ENCODE data around the gene RABL2B. TPM values are rescaled to one million over a fixed set of nuclear protein-coding genes. Genes with fewer than 3 reads are reported as not detected.

Gene RABL2B
- total and polyA plus RNA-seq, 2 experiments from 2014 or later = 9.7 to 11.8 TPM

DNA sequence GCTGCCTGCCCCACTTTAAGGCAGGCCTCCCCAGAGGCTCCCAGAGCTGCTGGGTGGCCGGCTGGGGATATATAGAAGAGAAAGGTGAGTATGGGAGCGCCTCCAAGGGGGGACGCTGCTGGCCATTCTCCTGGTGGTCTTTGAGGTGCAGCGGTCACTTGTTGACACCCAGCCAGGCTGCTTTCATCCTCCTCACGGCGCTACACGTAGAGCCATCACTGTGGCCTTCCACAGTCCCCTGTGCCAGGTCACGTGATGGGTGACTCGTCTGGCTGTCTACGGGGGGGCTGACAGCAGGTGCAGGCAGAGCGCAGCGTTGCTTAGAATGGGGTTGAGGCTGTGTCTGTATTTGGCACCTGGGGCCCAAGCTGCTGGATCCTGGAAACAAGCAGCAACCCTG, 43.5 kb downstream of the RABL2B start:
- Histone ChIP-seq H3K79me2 (replicated peaks; ENCODE audit: insufficient read depth) (no peaks in the 10 kb centered on the region), H3K27ac (ENCODE audit: low read depth) (no peak overlapping the region), H3K4me3 (no peak overlapping the region), H4K20me1 (replicated peaks; ENCODE audit: insufficient read depth) (no peaks in the 10 kb centered on the region), H3K27me3 (ENCODE audit: insufficient read depth) (peaks cover 34% of the 10 kb centered on the region), H2AFZ (no peak overlapping the region), H3K4me1 (ENCODE audit: insufficient read depth) (no peaks in the 10 kb centered on the region), H3F3A (replicated peaks; ENCODE audit: low read depth) (no peaks in the 10 kb centered on the region), H3K36me3 (ENCODE audit: insufficient read depth) (no peaks in the 10 kb centered on the region), H3K9me2 (ENCODE audit: insufficient read depth) (no peaks in the 10 kb centered on the region), H3K4me2 (no peak overlapping the region)
- no peaks in the 10 kb centered on the region; the same call in 2 of the 3 replicates for H3K4me1 Mint-ChIP-seq
- no peak for ATAC-seq
- H3K4me3 Mint-ChIP-seq = no peak overlapping the region
- H3K9me3 Mint-ChIP-seq = no peaks in the 10 kb centered on the region
- no peak overlapping the region for H3K27ac Mint-ChIP-seq
- H3K36me3 Mint-ChIP-seq (ENCODE audit: low read depth) = no peaks in the 10 kb centered on the region
- no peak for DNase-seq (ENCODE audit: low spot score)
- TF ChIP-seq STAT1 (IDR thresholded peaks at IDR 0.05; ENCODE audit: unreplicated experiment) (no peak), ZNF114 (CRISPR knock-in tag; IDR thresholded peaks at IDR 0.05) (no peak), NANOG (IDR thresholded peaks at IDR 0.05; ENCODE audit: borderline replicate concordance) (no peak), ZNF462 (CRISPR knock-in tag; IDR thresholded peaks at IDR 0.05) (no peak), CTCF (conservative IDR thresholded peaks at IDR 0.05; ENCODE audit: low read depth in 2 of 2) (no peak), POLR2AphosphoS5 (IDR thresholded peaks at IDR 0.05; ENCODE audit: low read depth) (no peak), EZH2 (IDR thresholded peaks at IDR 0.05; ENCODE audit: low read depth, unreplicated experiment) (no peak), ETS1 (IDR thresholded peaks at IDR 0.05) (no peak), CREB1 (CRISPR knock-in tag; IDR thresholded peaks at IDR 0.05; ENCODE audit: low read depth) (no peak)
- H3K27me3 Mint-ChIP-seq (ENCODE audit: insufficient read depth, low read depth, poor library complexity) = peaks cover 56% of the 10 kb centered on the region

Data from GM23338 (cell line).